Thoracic aorta (tissue), 2 donors: ENCODE measurements around the gene NR4A3. TPM values are rescaled to one million over a fixed set of nuclear protein-coding genes. Genes with fewer than 3 reads are reported as not detected.
A peak's percentile ranks its signal among the peaks of the same experiment; 100 is the strongest.

Experiments used
- ATAC-seq: fragments of 150-250 bp; one replicate; pipeline ENCODE4 v1.8.0; 2017; ENCODE audit warnings: low read depth; ENCODE audit not compliant: insufficient number of reproducible peaks, low FRiP score
- DNase-seq: peaks from one replicate; pipeline ENCODE4 v3.0.0-alpha.2; 2020; ENCODE audit warnings: low spot score
- H3K27ac ChIP-seq, 2 donors: fragments of 200-600 bp; sonication (generic); 1 replicate in 1 of 2; 2 replicates in 1 of 2; pipeline ENCODE4 v1.5.1; 2016; ENCODE audit warnings: mild to moderate bottlenecking in 2 of 2, moderate library complexity in 2 of 2
- H3K27me3 ChIP-seq: fragments of 200-600 bp; sonication (generic); replicated peaks from 2 replicates; pipeline ENCODE4 v1.6.0; 2016; ENCODE audit warnings: mild to moderate bottlenecking; ENCODE audit not compliant: insufficient read depth
- H3K36me3 ChIP-seq: fragments of 200-600 bp; sonication (generic); one replicate; pipeline ENCODE4 v1.5.1; 2016
- H3K4me1 ChIP-seq, 2 donors: fragments of 200-600 bp; sonication (generic); 1 replicate in 1 of 2; 2 replicates in 1 of 2; pipeline versions ENCODE4 v1.5.1 to v1.6.0; 2016; ENCODE audit warnings: low read depth in 2 of 2, mild to moderate bottlenecking in 1 of 2; ENCODE audit not compliant: control insufficient read depth in 1 of 2
- H3K4me3 ChIP-seq: fragments of 200-600 bp; sonication (generic); 2 replicates; pipeline ENCODE4 v1.5.1; 2016; ENCODE audit warnings: mild to moderate bottlenecking
- H3K9me3 ChIP-seq: fragments of 200-600 bp; sonication (generic); 2 replicates; pipeline ENCODE4 v1.5.1; 2016
- total RNA-seq, 2 donors: library from RNA; depleted of rRNA; stranded (reverse); fragments of >200 nt; gene quantifications; one replicate each; pipeline versions ENCODE4 v1.1.0 to v1.2.3, GENCODE V29; 2016
- TF ChIP-seq, protein P1 (sequence below): fragments of 200-600 bp; sonication (generic); IDR thresholded peaks from one replicate; pipeline ENCODE4 v1.5.1; 2019; ENCODE audit warnings: antibody characterized with exemption

The NR4A3 gene
- total RNA-seq, 2 donors from 2014 or later: 9.7 to 36.9 TPM

DNA sequence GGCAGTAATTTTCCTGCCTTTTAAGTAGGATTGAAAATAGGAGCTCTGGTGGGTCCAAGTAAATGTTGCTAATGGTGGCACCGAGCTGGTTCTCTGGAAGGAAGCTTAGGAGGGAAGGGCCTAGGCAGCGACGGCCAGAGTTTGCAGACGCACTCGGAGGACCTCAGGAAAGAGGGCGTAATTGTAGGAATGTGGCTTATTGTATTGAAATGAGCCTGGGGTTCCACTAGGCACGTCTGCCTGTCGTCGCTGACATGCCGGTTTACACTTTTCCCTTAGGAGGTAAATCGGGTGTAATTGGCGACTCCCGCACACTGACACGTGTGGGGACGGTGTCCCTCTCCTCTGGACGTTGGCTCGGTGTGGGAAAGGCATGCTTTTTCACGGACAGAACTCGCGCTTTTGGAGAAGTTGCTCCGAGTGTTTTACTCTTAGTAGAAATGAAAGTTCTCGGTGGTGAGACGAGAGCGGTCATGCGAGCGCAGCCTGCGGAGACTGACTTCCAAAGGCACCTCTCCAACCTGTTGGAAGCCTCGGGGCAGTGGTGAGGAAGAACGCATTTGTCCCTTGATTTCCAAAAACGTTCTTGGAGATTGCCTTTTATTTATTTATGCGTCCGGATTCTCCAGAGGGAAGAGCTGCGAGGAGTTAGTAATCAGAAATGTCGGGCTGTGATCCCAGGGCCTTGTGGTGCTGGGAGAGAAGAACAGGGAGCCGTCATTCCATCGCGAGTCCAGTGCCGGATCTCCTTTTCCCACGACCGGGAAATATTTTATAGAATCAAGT lies 1.3 kb downstream of the NR4A3 start:
- TF ChIP-seq, protein P1, sequence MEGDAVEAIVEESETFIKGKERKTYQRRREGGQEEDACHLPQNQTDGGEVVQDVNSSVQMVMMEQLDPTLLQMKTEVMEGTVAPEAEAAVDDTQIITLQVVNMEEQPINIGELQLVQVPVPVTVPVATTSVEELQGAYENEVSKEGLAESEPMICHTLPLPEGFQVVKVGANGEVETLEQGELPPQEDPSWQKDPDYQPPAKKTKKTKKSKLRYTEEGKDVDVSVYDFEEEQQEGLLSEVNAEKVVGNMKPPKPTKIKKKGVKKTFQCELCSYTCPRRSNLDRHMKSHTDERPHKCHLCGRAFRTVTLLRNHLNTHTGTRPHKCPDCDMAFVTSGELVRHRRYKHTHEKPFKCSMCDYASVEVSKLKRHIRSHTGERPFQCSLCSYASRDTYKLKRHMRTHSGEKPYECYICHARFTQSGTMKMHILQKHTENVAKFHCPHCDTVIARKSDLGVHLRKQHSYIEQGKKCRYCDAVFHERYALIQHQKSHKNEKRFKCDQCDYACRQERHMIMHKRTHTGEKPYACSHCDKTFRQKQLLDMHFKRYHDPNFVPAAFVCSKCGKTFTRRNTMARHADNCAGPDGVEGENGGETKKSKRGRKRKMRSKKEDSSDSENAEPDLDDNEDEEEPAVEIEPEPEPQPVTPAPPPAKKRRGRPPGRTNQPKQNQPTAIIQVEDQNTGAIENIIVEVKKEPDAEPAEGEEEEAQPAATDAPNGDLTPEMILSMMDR: no peak
- Histone ChIP-seq H3K27ac (peak overlapping the region; percentile 91 to 95), H3K4me1 (peaks cover 13 to 22% of the 10 kb centered on the region in 2 donors), H3K27me3 (no peaks in the 10 kb centered on the region), H3K4me3 (peak overlapping the region; percentile 87), H3K36me3 (no peaks in the 10 kb centered on the region), H3K9me3 (no peaks in the 10 kb centered on the region)
- DNase-seq (no peak), ATAC-seq (no peak)

- H3K27me3 ChIP-seq: no peaks in the 10 kb centered on the region
- no peak for DNase-seq
- H3K4me1 ChIP-seq: peaks cover 9 to 15% of the 10 kb centered on the region in 2 donors
- no peak for ATAC-seq
- TF ChIP-seq, protein P1: no peak
- no peaks in the 10 kb centered on the region for H3K36me3 ChIP-seq
- peak overlapping the region in 1 of 2 donors; percentile 91 for H3K27ac ChIP-seq
- no peaks in the 10 kb centered on the region for H3K9me3 ChIP-seq
- H3K4me3 ChIP-seq: peak overlapping the region; percentile 87
Measured at GRCh38 chr9:99823681-99824377, 2.1 kb downstream of the NR4A3 start.

GRCh38 chr9:99824378-99825171 lies 2.9 kb downstream of the NR4A3 start:
- H3K9me3 ChIP-seq: no peaks in the 10 kb centered on the region
- H3K4me1 ChIP-seq: peaks cover 8 to 13% of the 10 kb centered on the region in 2 donors
- H3K27ac ChIP-seq: no peak overlapping the region
- peak overlapping the region; percentile 87 for H3K4me3 ChIP-seq
- no peaks in the 10 kb centered on the region for H3K36me3 ChIP-seq
- no peaks in the 10 kb centered on the region for H3K27me3 ChIP-seq
- DNase-seq (no peak), ATAC-seq (no peak)
- TF ChIP-seq, protein P1: no peak

GRCh38 chr9:99825172-99826046 lies 3.7 kb downstream of the NR4A3 start:
- peaks cover 8 to 13% of the 10 kb centered on the region in 2 donors for H3K4me1 ChIP-seq
- TF ChIP-seq, protein P1: no peak
- DNase-seq (no peak), ATAC-seq (no peak)
- H3K4me3 ChIP-seq: peak overlapping the region; percentile 87
- H3K27ac ChIP-seq: no peak overlapping the region
- no peaks in the 10 kb centered on the region for H3K36me3 ChIP-seq
- no peaks in the 10 kb centered on the region for H3K27me3 ChIP-seq
- H3K9me3 ChIP-seq: no peaks in the 10 kb centered on the region
